Measurements from ENCODE around the gene GRIN2A. TPM values are rescaled to one million over a fixed set of nuclear protein-coding genes. Genes with fewer than 3 reads are reported as not detected.

GRIN2A gene
- total RNA-seq, 1 experiment from 2014 or later, result 34.6 TPM

GRCh38 chr16:10219742-10220141 lies 37.5 kb upstream of the GRIN2A start:
- H3K36me3 Mint-ChIP-seq (ENCODE audit: insufficient read depth, unreplicated experiment), result no peaks in the 10 kb centered on the region
- intact Hi-C loops (cut with micrococcal nuclease; ENCODE audit: unreplicated experiment), result no loop called here
- BruUV-seq (replicated peaks), result no TSS peak
- H3K27ac Mint-ChIP-seq (ENCODE audit: unreplicated experiment), result no peak overlapping the region
- no peak overlapping the region for H3K4me3 Mint-ChIP-seq (ENCODE audit: low read depth, unreplicated experiment)
- H3K27me3 Mint-ChIP-seq (ENCODE audit: unreplicated experiment), result peaks cover 34% of the 10 kb centered on the region
- TF ChIP-seq CTCF (IDR thresholded peaks at IDR 0.05; ENCODE audit: unreplicated experiment), result no peak
- no peaks in the 10 kb centered on the region for H3K4me1 Mint-ChIP-seq (ENCODE audit: low read depth, unreplicated experiment)
- no peaks in the 10 kb centered on the region for H3K9me3 Mint-ChIP-seq (ENCODE audit: low read depth, unreplicated experiment)
- CTCF ChIA-PET, result no interaction called here
- no peak for DNase-seq

- DNase-seq, result no peak
- no peak for TF ChIP-seq CTCF (IDR thresholded peaks at IDR 0.05; ENCODE audit: unreplicated experiment)
- CTCF ChIA-PET, result no interaction called here
- H3K4me3 Mint-ChIP-seq (ENCODE audit: low read depth, unreplicated experiment), result no peak overlapping the region
- H3K4me1 Mint-ChIP-seq (ENCODE audit: low read depth, unreplicated experiment), result no peaks in the 10 kb centered on the region
- intact Hi-C loops (cut with micrococcal nuclease; ENCODE audit: unreplicated experiment), result no loop called here
- H3K27ac Mint-ChIP-seq (ENCODE audit: unreplicated experiment), result no peak overlapping the region
- BruUV-seq (replicated peaks), result no TSS peak
- H3K27me3 Mint-ChIP-seq (ENCODE audit: unreplicated experiment), result peaks cover 43% of the 10 kb centered on the region
- H3K36me3 Mint-ChIP-seq (ENCODE audit: insufficient read depth, unreplicated experiment), result no peaks in the 10 kb centered on the region
- no peaks in the 10 kb centered on the region for H3K9me3 Mint-ChIP-seq (ENCODE audit: low read depth, unreplicated experiment)
These were observed 36.4 kb upstream of the GRIN2A start for GRCh38 chr16:10218490-10219206.

GRCh38 chr16:10213748-10214147 lies 31.5 kb upstream of the GRIN2A start:
- Mint-ChIP-seq H3K4me3 (ENCODE audit: low read depth, unreplicated experiment) (no peak overlapping the region), H3K9me3 (ENCODE audit: low read depth, unreplicated experiment) (no peaks in the 10 kb centered on the region), H3K36me3 (ENCODE audit: insufficient read depth, unreplicated experiment) (no peaks in the 10 kb centered on the region), H3K27ac (ENCODE audit: unreplicated experiment) (no peak overlapping the region), H3K27me3 (ENCODE audit: unreplicated experiment) (peaks cover 42% of the 10 kb centered on the region), H3K4me1 (ENCODE audit: low read depth, unreplicated experiment) (no peaks in the 10 kb centered on the region)
- no TSS peak for BruUV-seq (replicated peaks)
- CTCF ChIA-PET, result no interaction called here
- TF ChIP-seq CTCF (IDR thresholded peaks at IDR 0.05; ENCODE audit: unreplicated experiment), result no peak
- DNase-seq, result no peak
- intact Hi-C loops (cut with micrococcal nuclease; ENCODE audit: unreplicated experiment), result no loop called here

- H3K4me1 Mint-ChIP-seq (ENCODE audit: low read depth, unreplicated experiment), result peaks cover 5% of the 10 kb centered on the region
- H3K9me3 Mint-ChIP-seq (ENCODE audit: low read depth, unreplicated experiment), result peaks cover 2% of the 10 kb centered on the region
- no TSS peak for BruUV-seq (replicated peaks)
- H3K36me3 Mint-ChIP-seq (ENCODE audit: insufficient read depth, unreplicated experiment), result no peaks in the 10 kb centered on the region
- CTCF ChIA-PET, result no interaction called here
- H3K27ac Mint-ChIP-seq (ENCODE audit: unreplicated experiment), result no peak overlapping the region
- DNase-seq, result no peak
- H3K4me3 Mint-ChIP-seq (ENCODE audit: low read depth, unreplicated experiment), result no peak overlapping the region
- peaks cover 28% of the 10 kb centered on the region for H3K27me3 Mint-ChIP-seq (ENCODE audit: unreplicated experiment)
- intact Hi-C loops (cut with micrococcal nuclease; ENCODE audit: unreplicated experiment), result no loop called here
- TF ChIP-seq CTCF (IDR thresholded peaks at IDR 0.05; ENCODE audit: unreplicated experiment), result no peak
These were observed 28.7 kb upstream of the GRIN2A start for GRCh38 chr16:10210944-10211343.
